ENCODE results near the gene CACNA1I. TPM values are rescaled to one million over a fixed set of nuclear protein-coding genes. Genes with fewer than 3 reads are reported as not detected.

The CACNA1I gene
- total RNA-seq, 1 donor from 2014 or later: 0.07 TPM

DNA sequence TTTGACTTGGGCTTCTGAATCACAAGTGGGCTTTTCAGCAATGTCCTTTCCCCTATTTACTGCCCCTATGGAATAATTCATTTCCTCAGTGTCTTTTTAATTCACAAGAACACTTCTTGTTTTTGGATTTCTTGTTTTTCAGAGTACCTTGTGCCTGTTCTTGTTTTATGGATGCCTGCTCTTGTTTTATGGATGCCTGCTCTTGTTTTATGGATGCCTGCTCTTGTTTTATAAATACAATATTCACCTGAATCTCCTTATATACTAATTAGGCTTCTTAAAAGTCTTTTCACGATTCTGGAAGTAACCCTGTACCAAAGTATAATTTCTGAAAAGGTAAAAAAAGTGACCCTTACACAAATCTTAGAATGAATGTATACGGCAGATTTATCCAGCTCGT lies 32.8 kb downstream of the CACNA1I start:
- no peak for DNase-seq (ENCODE audit: low read depth, low spot score)
- no peak for TF ChIP-seq CTCF (conservative IDR thresholded peaks at IDR 0.05)
- H3K4me1 Mint-ChIP-seq: peaks cover 2% of the 10 kb centered on the region
- H3K36me3 Mint-ChIP-seq (ENCODE audit: low read depth): no peaks in the 10 kb centered on the region
- peaks cover 47% of the 10 kb centered on the region for H3K27me3 Mint-ChIP-seq (ENCODE audit: low read depth)
- H3K4me3 Mint-ChIP-seq: no peak overlapping the region
- no peak overlapping the region for H3K27ac Mint-ChIP-seq (ENCODE audit: unreplicated experiment)
- H3K9me3 Mint-ChIP-seq: peaks cover 2% of the 10 kb centered on the region

- DNase-seq (ENCODE audit: low read depth, low spot score): no peak
- H3K27ac Mint-ChIP-seq (ENCODE audit: unreplicated experiment): no peak overlapping the region
- peaks cover 4% of the 10 kb centered on the region for H3K4me1 Mint-ChIP-seq
- H3K27me3 Mint-ChIP-seq (ENCODE audit: low read depth): peaks cover 29% of the 10 kb centered on the region
- H3K4me3 Mint-ChIP-seq: no peak overlapping the region
- no peaks in the 10 kb centered on the region for H3K36me3 Mint-ChIP-seq (ENCODE audit: low read depth)
- no peak for TF ChIP-seq CTCF (conservative IDR thresholded peaks at IDR 0.05)
- H3K9me3 Mint-ChIP-seq: no peaks in the 10 kb centered on the region
These were observed 39.7 kb downstream of the CACNA1I start for GRCh38 chr22:39610246-39610645.

DNA sequence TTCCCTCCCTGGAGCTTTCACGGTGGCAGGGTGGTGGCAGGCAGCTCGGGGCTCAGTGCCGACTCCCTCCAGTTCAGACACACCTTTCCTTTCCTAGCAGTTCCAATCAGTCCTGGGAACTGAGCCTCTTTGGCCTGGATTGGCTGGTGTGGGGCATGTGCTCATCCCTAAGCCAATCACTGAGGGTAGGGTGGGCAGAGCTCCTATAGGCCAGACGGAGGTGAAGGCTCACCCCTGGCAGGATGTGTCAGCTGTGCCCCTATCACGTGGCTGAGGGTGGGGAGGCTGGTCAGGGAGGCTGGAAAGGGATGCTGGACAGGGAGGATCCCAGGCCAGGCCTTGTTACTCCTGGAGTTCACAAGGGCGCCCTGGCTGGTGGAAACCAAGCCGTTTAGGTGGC lies 40.2 kb downstream of the CACNA1I start:
- Mint-ChIP-seq H3K27me3 (ENCODE audit: low read depth) (peaks cover 31% of the 10 kb centered on the region), H3K4me3 (no peak overlapping the region), H3K4me1 (peaks cover 4% of the 10 kb centered on the region), H3K36me3 (ENCODE audit: low read depth) (no peaks in the 10 kb centered on the region), H3K27ac (ENCODE audit: unreplicated experiment) (no peak overlapping the region), H3K9me3 (no peaks in the 10 kb centered on the region)
- TF ChIP-seq CTCF (conservative IDR thresholded peaks at IDR 0.05): no peak
- DNase-seq (ENCODE audit: low read depth, low spot score): no peak

DNA sequence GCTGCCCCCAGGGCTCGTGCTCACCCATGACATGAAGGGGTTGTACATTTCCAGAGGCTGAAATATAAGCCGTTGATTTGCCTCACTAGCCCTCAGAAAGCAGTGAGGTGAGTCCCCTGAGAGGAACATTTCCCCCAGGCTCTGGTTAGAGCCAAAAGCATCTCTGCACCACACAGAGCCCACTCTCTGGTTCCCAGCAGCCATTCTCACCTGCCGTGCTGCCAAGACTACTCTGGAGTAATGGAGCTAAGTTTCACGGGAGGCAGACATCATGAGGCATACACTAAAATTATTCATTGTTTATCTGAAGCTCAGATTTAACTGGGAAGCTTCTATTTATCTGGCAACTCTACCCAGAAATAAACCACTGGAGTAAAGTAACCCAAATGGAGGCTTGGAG lies 40.8 kb downstream of the CACNA1I start:
- peaks cover 4% of the 10 kb centered on the region for H3K4me1 Mint-ChIP-seq
- H3K36me3 Mint-ChIP-seq (ENCODE audit: low read depth): no peaks in the 10 kb centered on the region
- H3K4me3 Mint-ChIP-seq: no peak overlapping the region

GRCh38 chr22:39612811-39613548 lies 42.4 kb downstream of the CACNA1I start:
- no peak for DNase-seq (ENCODE audit: low read depth, low spot score)
- no peak overlapping the region for H3K4me3 Mint-ChIP-seq
- no peak for TF ChIP-seq CTCF (conservative IDR thresholded peaks at IDR 0.05)
- H3K27ac Mint-ChIP-seq (ENCODE audit: unreplicated experiment): no peak overlapping the region
- H3K36me3 Mint-ChIP-seq (ENCODE audit: low read depth): no peaks in the 10 kb centered on the region
- no peaks in the 10 kb centered on the region for H3K9me3 Mint-ChIP-seq
- peaks cover 7% of the 10 kb centered on the region for H3K4me1 Mint-ChIP-seq
- H3K27me3 Mint-ChIP-seq (ENCODE audit: low read depth): peaks cover 44% of the 10 kb centered on the region

More for the DNA sequence above, 40.8 kb downstream of the CACNA1I start:
- Mint-ChIP-seq H3K27me3 (ENCODE audit: low read depth) (peaks cover 36% of the 10 kb centered on the region), H3K9me3 (no peaks in the 10 kb centered on the region), H3K27ac (ENCODE audit: unreplicated experiment) (no peak overlapping the region)
- DNase-seq (ENCODE audit: low read depth, low spot score): no peak
- no peak for TF ChIP-seq CTCF (conservative IDR thresholded peaks at IDR 0.05)
